Measurements from ENCODE around the gene ERFE. TPM values are rescaled to one million over a fixed set of nuclear protein-coding genes. Genes with fewer than 3 reads are reported as not detected.

ERFE gene
- total RNA-seq, 4 donors from 2014 or later = 0.19 TPM; not detected in 3

DNA sequence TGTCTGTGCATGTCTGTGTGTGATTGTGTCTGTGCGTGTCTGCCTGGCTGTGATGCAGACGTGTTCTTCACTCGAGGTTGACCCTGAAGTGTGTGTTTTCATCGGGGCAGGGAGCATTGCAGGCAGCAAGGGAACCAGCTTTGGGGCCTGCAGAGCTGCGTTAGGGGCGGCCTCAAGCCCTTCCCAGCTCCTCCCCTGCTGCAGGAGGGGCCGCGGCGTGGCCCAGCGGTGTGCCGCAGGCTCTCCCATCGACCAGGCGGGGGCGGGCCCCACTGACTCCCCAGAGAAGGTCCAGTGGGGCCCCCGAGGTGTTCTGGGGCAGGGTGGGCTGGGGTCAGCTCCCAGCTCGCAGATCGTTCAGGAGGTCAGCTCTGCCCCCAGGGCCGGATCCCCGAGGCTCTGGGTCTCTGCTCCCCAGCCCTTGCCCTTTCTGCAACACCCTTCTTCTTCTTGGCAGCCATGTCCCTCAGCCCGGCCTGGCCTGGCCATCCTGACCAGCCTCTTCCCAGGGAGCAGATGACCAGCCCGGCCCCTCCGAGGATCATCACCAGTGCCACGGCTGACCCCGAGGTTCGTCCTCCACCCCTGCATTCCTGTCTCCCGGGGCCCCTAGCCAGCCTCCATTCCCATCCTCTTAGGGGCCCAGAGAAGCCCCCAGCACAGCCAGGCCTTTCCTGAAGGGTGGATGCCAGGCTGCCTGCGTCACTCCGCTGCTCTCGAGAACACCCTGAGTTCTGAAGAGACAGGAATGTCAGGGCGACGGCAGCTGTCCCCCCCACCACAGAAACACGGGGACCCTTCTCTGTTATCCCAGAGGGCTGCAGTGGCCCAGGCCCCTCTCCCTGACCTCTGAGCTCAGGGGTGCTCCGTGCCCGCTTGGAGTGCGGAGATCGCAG is 31.4 kb upstream of the ERFE start:
- Histone ChIP-seq H3K27me3 (peaks cover 0 to 4% (median 0%) of the 10 kb centered on the region in 4 donors), H3K4me1 (peaks cover 0 to 16% (median 0%) of the 10 kb centered on the region in 3 donors), H3K27ac (peak overlapping the region in 1 of 4 donors; percentile 17), H3K4me3 (peak overlapping the region in 2 of 4 donors; percentile 28 to 40), H3K36me3 (no peaks in the 10 kb centered on the region), H3K9me3 (no peaks in the 10 kb centered on the region)
- DNase-seq = no peak
- TF ChIP-seq, protein P1, sequence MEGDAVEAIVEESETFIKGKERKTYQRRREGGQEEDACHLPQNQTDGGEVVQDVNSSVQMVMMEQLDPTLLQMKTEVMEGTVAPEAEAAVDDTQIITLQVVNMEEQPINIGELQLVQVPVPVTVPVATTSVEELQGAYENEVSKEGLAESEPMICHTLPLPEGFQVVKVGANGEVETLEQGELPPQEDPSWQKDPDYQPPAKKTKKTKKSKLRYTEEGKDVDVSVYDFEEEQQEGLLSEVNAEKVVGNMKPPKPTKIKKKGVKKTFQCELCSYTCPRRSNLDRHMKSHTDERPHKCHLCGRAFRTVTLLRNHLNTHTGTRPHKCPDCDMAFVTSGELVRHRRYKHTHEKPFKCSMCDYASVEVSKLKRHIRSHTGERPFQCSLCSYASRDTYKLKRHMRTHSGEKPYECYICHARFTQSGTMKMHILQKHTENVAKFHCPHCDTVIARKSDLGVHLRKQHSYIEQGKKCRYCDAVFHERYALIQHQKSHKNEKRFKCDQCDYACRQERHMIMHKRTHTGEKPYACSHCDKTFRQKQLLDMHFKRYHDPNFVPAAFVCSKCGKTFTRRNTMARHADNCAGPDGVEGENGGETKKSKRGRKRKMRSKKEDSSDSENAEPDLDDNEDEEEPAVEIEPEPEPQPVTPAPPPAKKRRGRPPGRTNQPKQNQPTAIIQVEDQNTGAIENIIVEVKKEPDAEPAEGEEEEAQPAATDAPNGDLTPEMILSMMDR (IDR thresholded peaks at IDR 0.05) = no peak
- TF ChIP-seq POLR2A (IDR thresholded peaks at IDR 0.05) = no peak
- 37 to 90% methylated on average over 2 to 15 of the region's 36 CpGs for WGBS, 2 donors
- intact Hi-C loops (cut with DNase I) = no loop called here

DNA sequence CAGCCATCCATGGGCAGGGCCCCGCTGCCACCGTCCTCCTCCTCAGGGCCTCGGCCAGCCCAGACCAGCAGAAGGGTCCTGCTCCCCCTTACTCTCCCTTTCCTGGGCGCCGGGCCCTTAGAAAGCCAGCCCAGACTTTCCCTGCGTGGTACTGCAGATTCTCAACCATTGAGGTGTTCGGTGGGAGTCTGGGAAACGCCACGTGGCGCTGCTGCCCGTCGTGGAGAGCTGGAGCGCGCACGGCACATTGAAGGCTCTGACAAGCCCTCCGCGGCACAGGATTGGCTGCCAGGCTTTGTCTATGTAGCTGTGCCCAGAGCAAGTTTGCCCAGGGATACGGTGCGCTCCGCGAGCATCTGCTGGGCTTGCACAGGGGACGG is 30.7 kb upstream of the ERFE start:
- H3K4me3 ChIP-seq = no peak overlapping the region
- peaks cover 0 to 4% (median 0%) of the 10 kb centered on the region in 4 donors for H3K27me3 ChIP-seq
- H3K9me3 ChIP-seq = no peaks in the 10 kb centered on the region
- H3K4me1 ChIP-seq = peaks cover 0 to 16% (median 0%) of the 10 kb centered on the region in 3 donors
- no peaks in the 10 kb centered on the region for H3K36me3 ChIP-seq
- WGBS, 2 donors = 80 to 90% methylated on average over 1 to 7 of the region's 22 CpGs
- DNase-seq = no peak
- no peak overlapping the region for H3K27ac ChIP-seq
- TF ChIP-seq, protein P1 (IDR thresholded peaks at IDR 0.05) = no peak
- no peak for TF ChIP-seq POLR2A (IDR thresholded peaks at IDR 0.05)
- intact Hi-C loops (cut with DNase I) = no loop called here

DNA sequence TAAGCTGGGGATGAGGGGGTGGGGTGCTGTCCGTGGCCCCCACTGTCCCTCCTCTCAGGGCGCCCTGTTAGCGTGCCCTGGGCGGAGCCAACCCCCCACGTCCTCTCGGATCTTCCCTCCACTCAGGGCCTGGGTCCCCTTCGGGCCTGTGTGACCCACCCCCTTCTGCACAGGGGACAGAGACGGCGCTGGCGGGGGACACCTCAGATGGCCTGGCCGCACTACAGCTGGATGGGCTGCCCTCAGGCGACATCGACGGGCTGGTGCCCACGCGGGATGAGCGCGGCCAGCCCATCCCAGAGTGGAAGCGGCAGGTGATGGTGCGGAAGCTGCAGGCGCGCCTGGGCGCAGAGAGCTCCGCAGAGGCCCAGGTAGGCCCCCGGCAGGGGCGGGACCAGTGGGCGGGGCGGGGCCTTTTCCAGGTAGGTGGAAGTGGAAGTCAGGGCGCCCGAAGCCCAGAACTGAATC is 30.2 kb upstream of the ERFE start:
- Histone ChIP-seq H3K27ac (no peak overlapping the region), H3K36me3 (no peaks in the 10 kb centered on the region), H3K9me3 (no peaks in the 10 kb centered on the region), H3K4me1 (peaks cover 0 to 16% (median 0%) of the 10 kb centered on the region in 3 donors), H3K4me3 (no peak overlapping the region), H3K27me3 (peaks cover 0 to 4% (median 0%) of the 10 kb centered on the region in 4 donors)
- intact Hi-C loops (cut with DNase I) = no loop called here
- TF ChIP-seq, protein P1 (IDR thresholded peaks at IDR 0.05) = no peak
- TF ChIP-seq POLR2A (IDR thresholded peaks at IDR 0.05) = no peak
- no peak for DNase-seq
- 20% methylated on average over 1 of the region's 30 CpGs; no CpG with 5 or more reads in 1 of the 2 donors for WGBS, 2 donors

DNA sequence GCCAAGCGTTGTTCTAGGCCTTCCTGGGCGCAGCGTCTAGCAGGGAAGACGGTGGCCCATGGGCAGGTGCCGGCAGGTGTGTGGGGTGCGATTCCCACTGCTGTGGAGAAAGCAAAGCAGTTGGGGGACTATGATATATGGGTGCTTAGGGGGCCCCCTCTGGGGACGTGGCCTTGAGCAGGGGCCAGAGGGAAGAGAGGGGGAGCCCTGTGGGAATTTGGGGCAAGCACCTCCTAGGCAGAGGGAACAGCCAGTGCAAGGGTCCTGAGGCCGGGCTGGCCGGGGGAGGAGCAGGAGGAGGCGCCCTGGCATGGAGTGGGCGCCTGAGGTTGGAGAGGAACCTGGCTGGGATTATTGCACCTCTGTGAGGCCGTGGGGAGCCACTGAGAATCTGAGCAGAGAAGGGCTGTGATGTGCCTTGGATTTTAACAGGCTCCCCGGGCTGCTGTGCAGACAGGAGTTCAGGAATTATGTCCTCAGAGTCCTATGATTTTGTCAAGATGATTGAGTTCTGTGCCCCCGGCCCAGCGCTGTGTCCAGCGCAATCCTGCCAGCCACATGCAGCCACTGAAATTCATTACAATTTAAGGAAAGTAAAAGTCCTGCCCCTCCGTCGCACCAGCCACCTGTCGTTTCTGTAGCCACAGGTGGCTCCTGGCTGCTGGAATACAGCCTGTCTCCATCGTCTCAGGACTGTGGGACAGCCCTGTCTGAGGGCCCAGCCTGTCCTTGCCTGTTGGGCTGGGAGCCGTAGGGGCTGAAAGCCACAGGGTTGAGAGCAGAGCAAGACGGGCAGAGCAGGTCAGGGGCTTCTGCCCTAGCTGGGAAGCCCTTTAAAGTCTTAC is 29.4 kb upstream of the ERFE start:
- no peak overlapping the region for H3K27ac ChIP-seq
- intact Hi-C loops (cut with DNase I) = no loop called here
- no peak for TF ChIP-seq POLR2A (IDR thresholded peaks at IDR 0.05)
- TF ChIP-seq, protein P1 (IDR thresholded peaks at IDR 0.05) = no peak
- no peak overlapping the region for H3K4me3 ChIP-seq
- peaks cover 0 to 4% (median 0%) of the 10 kb centered on the region in 4 donors for H3K27me3 ChIP-seq
- H3K36me3 ChIP-seq = no peaks in the 10 kb centered on the region
- 78 to 100% methylated on average over 1 to 9 of the region's 22 CpGs for WGBS, 2 donors
- no peak for DNase-seq
- peaks cover 0 to 16% (median 0%) of the 10 kb centered on the region in 3 donors for H3K4me1 ChIP-seq
- H3K9me3 ChIP-seq = no peaks in the 10 kb centered on the region

Data from esophagus squamous epithelium (tissue), 5 donors.